ENCODE measurements around the gene PPOX. TPM values are rescaled to one million over a fixed set of nuclear protein-coding genes. Genes with fewer than 3 reads are reported as not detected.

The PPOX gene
- total and polyA plus RNA-seq, 4 donors = 16.3 to 126 (median 24.0) TPM

DNA sequence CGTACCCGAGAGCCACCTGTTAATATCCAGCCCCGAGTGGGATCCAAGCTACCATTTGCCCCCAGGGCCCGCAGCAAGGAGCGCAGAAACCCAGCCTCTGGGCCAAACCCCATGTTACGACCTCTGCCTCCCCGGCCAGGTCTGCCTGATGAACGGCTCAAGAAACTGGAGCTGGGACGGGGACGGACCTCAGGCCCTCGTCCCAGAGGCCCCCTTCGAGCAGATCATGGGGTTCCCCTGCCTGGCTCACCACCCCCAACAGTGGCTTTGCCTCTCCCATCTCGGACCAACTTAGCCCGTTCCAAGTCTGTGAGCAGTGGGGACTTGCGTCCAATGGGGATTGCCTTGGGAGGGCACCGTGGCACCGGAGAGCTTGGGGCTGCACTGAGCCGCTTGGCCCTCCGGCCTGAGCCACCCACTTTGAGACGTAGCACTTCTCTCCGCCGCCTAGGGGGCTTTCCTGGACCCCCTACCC lies 5.5 kb upstream of the PPOX start:
- Histone ChIP-seq H3K9me3 (ENCODE audit: control insufficient read depth, low read length) (no peaks in the 10 kb centered on the region), H3K27me3 (ENCODE audit: control insufficient read depth in 1 of 2, insufficient read depth in 2 of 2, low read length in 1 of 2) (no peaks in the 10 kb centered on the region), H3K36me3 (ENCODE audit: control insufficient read depth in 1 of 2, insufficient read depth in 2 of 2, low read length in 1 of 2) (no peaks in the 10 kb centered on the region), H3K4me3 (ENCODE audit: low read length in 2 of 2) (no peak overlapping the region), H3K27ac (ENCODE audit: low read depth in 1 of 2, low read length in 2 of 2) (no peak overlapping the region), H3K4me1 (ENCODE audit: control insufficient read depth in 1 of 2, insufficient read depth in 2 of 2, low read length in 2 of 2) (no peaks in the 10 kb centered on the region)
- WGBS, 2 donors = 90% methylated on average over 22 of the region's 22 CpGs
- ATAC-seq (ENCODE audit: low FRiP score) (no peak), DNase-seq (peak; percentile 38 to 46)
- intact Hi-C loops (cut with DNase I) = no loop called here

DNA sequence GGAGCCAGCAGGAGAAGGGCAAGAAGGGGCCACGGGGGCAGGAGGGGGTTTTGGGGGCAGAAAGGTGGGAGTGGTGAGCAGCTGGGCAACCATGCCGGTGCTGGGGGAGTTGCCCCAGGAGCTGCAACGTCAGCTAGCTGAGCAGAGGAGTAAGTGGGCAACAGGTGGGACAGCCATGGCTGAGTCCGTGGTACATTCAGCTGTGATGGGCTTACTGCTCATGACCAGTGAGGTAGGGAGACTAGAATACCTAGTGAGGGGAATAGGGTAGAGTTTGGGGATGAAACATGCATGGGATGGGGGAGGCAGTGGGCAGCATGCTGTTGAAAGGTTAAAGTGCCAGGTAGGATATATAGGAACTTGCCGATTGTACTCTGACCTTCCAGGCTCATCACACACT lies 4.6 kb upstream of the PPOX start:
- no peak for ATAC-seq (ENCODE audit: low FRiP score)
- Histone ChIP-seq H3K9me3 (ENCODE audit: control insufficient read depth, low read length) (no peaks in the 10 kb centered on the region), H3K27me3 (ENCODE audit: control insufficient read depth in 1 of 2, insufficient read depth in 2 of 2, low read length in 1 of 2) (no peaks in the 10 kb centered on the region), H3K36me3 (ENCODE audit: control insufficient read depth in 1 of 2, insufficient read depth in 2 of 2, low read length in 1 of 2) (no peaks in the 10 kb centered on the region), H3K27ac (ENCODE audit: low read depth in 1 of 2, low read length in 2 of 2) (no peak overlapping the region), H3K4me1 (ENCODE audit: control insufficient read depth in 1 of 2, insufficient read depth in 2 of 2, low read length in 2 of 2) (no peaks in the 10 kb centered on the region), H3K4me3 (ENCODE audit: low read length in 2 of 2) (no peak overlapping the region)
- peak in 1 of 2 donors; percentile 8 for DNase-seq
- 82 to 85% methylated on average over 5 of the region's 5 CpGs for WGBS, 2 donors
- intact Hi-C loops (cut with DNase I) = no loop called here

DNA sequence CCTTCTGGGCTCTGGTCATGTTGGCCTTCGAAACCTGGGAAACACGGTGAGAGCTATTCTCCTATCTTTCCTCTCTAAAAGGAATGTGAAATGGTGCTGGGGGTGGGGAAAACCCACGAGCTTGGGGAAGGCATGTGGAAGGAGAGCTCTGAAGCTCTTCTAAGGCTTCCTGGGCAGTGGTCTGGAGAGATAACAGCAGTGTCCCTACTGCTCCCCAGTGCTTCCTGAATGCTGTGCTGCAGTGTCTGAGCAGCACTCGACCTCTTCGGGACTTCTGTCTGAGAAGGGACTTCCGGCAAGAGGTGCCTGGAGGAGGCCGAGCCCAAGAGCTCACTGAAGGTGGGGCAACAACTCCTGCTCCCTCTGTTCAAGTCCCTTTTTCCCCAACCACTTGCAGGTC lies 4.2 kb upstream of the PPOX start:
- ATAC-seq (ENCODE audit: low FRiP score) = no peak
- no peak overlapping the region for H3K27ac ChIP-seq (ENCODE audit: low read depth in 1 of 2, low read length in 2 of 2)
- H3K27me3 ChIP-seq (ENCODE audit: control insufficient read depth in 1 of 2, insufficient read depth in 2 of 2, low read length in 1 of 2) = no peaks in the 10 kb centered on the region
- no peaks in the 10 kb centered on the region for H3K36me3 ChIP-seq (ENCODE audit: control insufficient read depth in 1 of 2, insufficient read depth in 2 of 2, low read length in 1 of 2)
- WGBS, 2 donors = 76 to 79% methylated on average over 7 of the region's 7 CpGs
- intact Hi-C loops (cut with DNase I) = no loop called here
- no peaks in the 10 kb centered on the region for H3K4me1 ChIP-seq (ENCODE audit: control insufficient read depth in 1 of 2, insufficient read depth in 2 of 2, low read length in 2 of 2)
- no peaks in the 10 kb centered on the region for H3K9me3 ChIP-seq (ENCODE audit: control insufficient read depth, low read length)
- H3K4me3 ChIP-seq (ENCODE audit: low read length in 2 of 2) = no peak overlapping the region
- peak; percentile 23 to 34 for DNase-seq

DNA sequence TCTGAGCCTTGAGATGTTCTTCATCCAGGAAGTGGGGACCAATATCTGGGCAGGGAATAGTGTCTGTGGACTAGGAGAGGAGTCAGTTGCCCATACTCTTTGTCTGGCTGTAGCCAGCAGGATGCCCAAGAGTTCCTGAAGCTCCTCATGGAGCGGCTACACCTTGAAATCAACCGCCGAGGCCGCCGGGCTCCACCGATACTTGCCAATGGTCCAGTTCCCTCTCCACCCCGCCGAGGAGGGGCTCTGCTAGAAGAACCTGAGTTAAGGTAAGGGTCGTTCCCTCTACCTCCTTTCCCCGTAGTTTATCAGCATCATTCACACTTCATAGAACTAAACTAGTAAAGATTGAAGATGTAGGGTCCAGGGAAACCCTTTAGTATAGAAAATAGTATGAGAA lies 3.4 kb upstream of the PPOX start:
- Histone ChIP-seq H3K27me3 (ENCODE audit: control insufficient read depth in 1 of 2, insufficient read depth in 2 of 2, low read length in 1 of 2) (no peaks in the 10 kb centered on the region), H3K4me1 (ENCODE audit: control insufficient read depth in 1 of 2, insufficient read depth in 2 of 2, low read length in 2 of 2) (no peaks in the 10 kb centered on the region), H3K36me3 (ENCODE audit: control insufficient read depth in 1 of 2, insufficient read depth in 2 of 2, low read length in 1 of 2) (no peaks in the 10 kb centered on the region), H3K4me3 (ENCODE audit: low read length in 2 of 2) (no peak overlapping the region), H3K9me3 (ENCODE audit: control insufficient read depth, low read length) (no peaks in the 10 kb centered on the region), H3K27ac (ENCODE audit: low read depth in 1 of 2, low read length in 2 of 2) (no peak overlapping the region)
- 88 to 93% methylated on average over 10 of the region's 10 CpGs for WGBS, 2 donors
- intact Hi-C loops (cut with DNase I) = no loop called here
- ATAC-seq (ENCODE audit: low FRiP score) (no peak), DNase-seq (peak in 1 of 2 donors; percentile 36)

DNA sequence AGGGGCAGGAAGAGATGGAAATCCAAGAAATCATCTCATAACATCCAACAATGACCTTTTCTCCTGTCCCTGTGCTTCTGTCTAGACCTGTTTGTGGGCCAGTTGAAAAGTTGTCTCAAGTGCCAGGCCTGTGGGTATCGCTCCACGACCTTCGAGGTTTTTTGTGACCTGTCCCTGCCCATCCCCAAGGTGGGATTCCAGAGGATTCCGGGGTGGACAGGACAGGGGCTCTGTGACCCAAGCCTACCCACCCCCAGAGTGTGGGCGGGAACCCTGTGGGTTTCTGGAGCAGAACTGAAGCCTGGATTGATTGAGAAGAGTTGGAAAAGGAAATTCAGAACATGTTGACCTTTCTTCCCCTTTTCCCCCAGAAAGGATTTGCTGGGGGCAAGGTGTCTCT lies 2.4 kb upstream of the PPOX start:
- Histone ChIP-seq H3K4me1 (ENCODE audit: control insufficient read depth in 1 of 2, insufficient read depth in 2 of 2, low read length in 2 of 2) (no peaks in the 10 kb centered on the region), H3K9me3 (ENCODE audit: control insufficient read depth, low read length) (no peaks in the 10 kb centered on the region), H3K27ac (ENCODE audit: low read depth in 1 of 2, low read length in 2 of 2) (no peak overlapping the region), H3K4me3 (ENCODE audit: low read length in 2 of 2) (no peak overlapping the region), H3K36me3 (ENCODE audit: control insufficient read depth in 1 of 2, insufficient read depth in 2 of 2, low read length in 1 of 2) (no peaks in the 10 kb centered on the region), H3K27me3 (ENCODE audit: control insufficient read depth in 1 of 2, insufficient read depth in 2 of 2, low read length in 1 of 2) (no peaks in the 10 kb centered on the region)
- intact Hi-C loops (cut with DNase I) = no loop called here
- DNase-seq (peak; percentile 21 to 44), ATAC-seq (ENCODE audit: low FRiP score) (no peak)
- 91 to 95% methylated on average over 5 of the region's 5 CpGs for WGBS, 2 donors

DNA sequence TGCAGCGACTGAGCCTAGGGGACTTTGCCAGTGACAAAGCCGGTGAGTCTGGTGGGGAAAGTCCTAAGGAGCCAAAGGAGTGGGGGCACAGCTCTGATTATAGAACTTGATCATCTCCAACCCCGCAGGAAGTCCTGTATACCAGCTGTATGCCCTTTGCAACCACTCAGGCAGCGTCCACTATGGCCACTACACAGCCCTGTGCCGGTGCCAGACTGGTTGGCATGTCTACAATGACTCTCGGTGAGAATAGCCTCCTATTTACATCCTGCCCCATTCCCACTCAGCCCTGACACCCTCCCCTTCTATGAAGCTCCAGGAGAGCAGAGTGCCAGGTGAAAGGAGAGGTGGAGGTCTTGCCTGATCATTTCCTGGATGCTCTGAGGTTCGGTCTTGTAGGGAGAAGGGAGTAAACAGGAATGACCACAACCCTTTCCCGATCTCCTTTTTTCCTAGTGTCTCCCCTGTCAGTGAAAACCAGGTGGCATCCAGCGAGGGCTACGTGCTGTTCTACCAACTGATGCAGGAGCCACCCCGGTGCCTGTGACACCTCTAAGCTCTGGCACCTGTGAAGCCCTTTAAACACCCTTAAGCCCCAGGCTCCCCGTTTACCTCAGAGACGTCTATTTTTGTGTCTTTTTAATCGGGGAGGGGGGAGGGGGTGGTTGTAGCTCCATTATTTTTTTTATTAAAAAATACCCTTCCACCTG lies 1.2 kb upstream of the PPOX start:
- WGBS, 2 donors = 60 to 61% methylated on average over 14 of the region's 14 CpGs
- Histone ChIP-seq H3K27ac (ENCODE audit: low read depth in 1 of 2, low read length in 2 of 2) (peak overlapping the region in 1 of 2 donors; percentile 85), H3K4me1 (ENCODE audit: control insufficient read depth in 1 of 2, insufficient read depth in 2 of 2, low read length in 2 of 2) (no peaks in the 10 kb centered on the region), H3K9me3 (ENCODE audit: control insufficient read depth, low read length) (no peaks in the 10 kb centered on the region), H3K36me3 (ENCODE audit: control insufficient read depth in 1 of 2, insufficient read depth in 2 of 2, low read length in 1 of 2) (no peaks in the 10 kb centered on the region), H3K27me3 (ENCODE audit: control insufficient read depth in 1 of 2, insufficient read depth in 2 of 2, low read length in 1 of 2) (no peaks in the 10 kb centered on the region), H3K4me3 (ENCODE audit: low read length in 2 of 2) (peak overlapping the region in 1 of 2 donors; percentile 30)
- DNase-seq = peak; percentile 44 to 56
- ATAC-seq (ENCODE audit: low FRiP score) = no peak
- intact Hi-C loops (cut with DNase I) = no loop called here

DNA sequence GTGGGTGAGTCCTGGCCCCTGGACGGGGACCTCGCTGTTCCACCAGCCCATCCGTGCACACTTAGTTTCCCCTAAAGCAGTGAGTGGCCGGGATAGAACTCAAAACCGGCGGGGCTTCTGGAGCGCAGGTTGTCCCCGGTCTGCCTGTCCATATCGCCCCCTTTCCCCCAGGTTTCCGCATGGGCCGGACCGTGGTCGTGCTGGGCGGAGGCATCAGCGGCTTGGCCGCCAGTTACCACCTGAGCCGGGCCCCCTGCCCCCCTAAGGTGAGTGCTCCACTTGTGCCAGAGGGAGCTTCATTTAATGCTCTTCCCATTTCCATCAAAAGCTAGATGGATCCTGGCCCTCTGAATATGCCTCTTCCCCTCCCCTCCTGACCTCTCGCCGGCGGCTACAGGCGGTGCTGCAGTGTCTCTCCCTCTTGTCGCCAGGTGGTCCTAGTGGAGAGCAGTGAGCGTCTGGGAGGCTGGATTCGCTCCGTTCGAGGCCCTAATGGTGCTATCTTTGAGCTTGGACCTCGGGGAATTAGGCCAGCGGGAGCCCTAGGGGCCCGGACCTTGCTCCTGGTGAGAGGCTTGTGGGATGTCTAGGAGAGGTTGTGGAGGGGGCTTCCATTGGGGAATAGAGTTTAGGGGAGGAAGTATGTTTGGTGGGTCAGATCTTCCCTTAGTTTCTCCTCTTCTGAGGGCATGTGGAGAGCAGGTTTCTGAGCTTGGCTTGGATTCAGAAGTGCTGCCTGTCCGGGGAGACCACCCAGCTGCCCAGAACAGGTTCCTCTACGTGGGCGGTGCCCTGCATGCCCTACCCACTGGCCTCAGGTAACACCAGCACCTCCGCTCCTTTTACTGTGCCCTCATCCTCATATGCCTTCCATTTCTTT lies 683 bp downstream of the PPOX start:
- 7% methylated on average over 33 of the region's 33 CpGs for WGBS, 2 donors
- DNase-seq (peak; percentile 60 to 79), ATAC-seq (ENCODE audit: low FRiP score) (no peak)
- H3K27me3 ChIP-seq (ENCODE audit: control insufficient read depth in 1 of 2, insufficient read depth in 2 of 2, low read length in 1 of 2) = no peaks in the 10 kb centered on the region
- peak overlapping the region; percentile 51 to 68 for H3K4me3 ChIP-seq (ENCODE audit: low read length in 2 of 2)
- no peaks in the 10 kb centered on the region for H3K9me3 ChIP-seq (ENCODE audit: control insufficient read depth, low read length)
- peaks cover 0 to 2% of the 10 kb centered on the region in 2 donors for H3K36me3 ChIP-seq (ENCODE audit: control insufficient read depth in 1 of 2, insufficient read depth in 2 of 2, low read length in 1 of 2)
- intact Hi-C loops (cut with DNase I) = no loop called here
- H3K4me1 ChIP-seq (ENCODE audit: control insufficient read depth in 1 of 2, insufficient read depth in 2 of 2, low read length in 2 of 2) = no peaks in the 10 kb centered on the region
- peak overlapping the region in 1 of 2 donors; percentile 53 for H3K27ac ChIP-seq (ENCODE audit: low read depth in 1 of 2, low read length in 2 of 2)

DNA sequence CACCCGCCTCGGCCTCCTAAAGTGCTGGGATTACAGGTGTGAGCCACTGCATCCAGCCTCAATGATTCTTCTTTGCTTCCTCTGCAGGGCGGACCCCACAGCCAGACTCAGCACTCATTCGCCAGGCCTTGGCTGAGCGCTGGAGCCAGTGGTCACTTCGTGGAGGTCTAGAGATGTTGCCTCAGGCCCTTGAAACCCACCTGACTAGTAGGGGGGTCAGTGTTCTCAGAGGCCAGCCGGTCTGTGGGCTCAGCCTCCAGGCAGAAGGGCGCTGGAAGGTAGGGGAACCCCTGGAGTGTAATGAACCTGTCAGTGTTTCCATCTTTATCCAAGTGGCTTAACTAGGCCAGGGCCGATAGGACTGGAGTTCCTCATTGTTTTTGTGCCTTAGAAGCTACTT lies 2.7 kb downstream of the PPOX start:
- no peak overlapping the region for H3K4me3 ChIP-seq (ENCODE audit: low read length in 2 of 2)
- DNase-seq = peak; percentile 35 to 44
- peaks cover 0 to 2% of the 10 kb centered on the region in 2 donors for H3K36me3 ChIP-seq (ENCODE audit: control insufficient read depth in 1 of 2, insufficient read depth in 2 of 2, low read length in 1 of 2)
- no peaks in the 10 kb centered on the region for H3K4me1 ChIP-seq (ENCODE audit: control insufficient read depth in 1 of 2, insufficient read depth in 2 of 2, low read length in 2 of 2)
- H3K27ac ChIP-seq (ENCODE audit: low read depth in 1 of 2, low read length in 2 of 2) = no peak overlapping the region
- H3K27me3 ChIP-seq (ENCODE audit: control insufficient read depth in 1 of 2, insufficient read depth in 2 of 2, low read length in 1 of 2) = no peaks in the 10 kb centered on the region
- intact Hi-C loops (cut with DNase I) = no loop called here
- WGBS, 2 donors = 90 to 96% methylated on average over 9 of the region's 9 CpGs
- no peaks in the 10 kb centered on the region for H3K9me3 ChIP-seq (ENCODE audit: control insufficient read depth, low read length)
- ATAC-seq (ENCODE audit: low FRiP score) = no peak

Data from aorta (tissue), 5 donors.